ENCODE results near the gene GBP4.

DNA sequence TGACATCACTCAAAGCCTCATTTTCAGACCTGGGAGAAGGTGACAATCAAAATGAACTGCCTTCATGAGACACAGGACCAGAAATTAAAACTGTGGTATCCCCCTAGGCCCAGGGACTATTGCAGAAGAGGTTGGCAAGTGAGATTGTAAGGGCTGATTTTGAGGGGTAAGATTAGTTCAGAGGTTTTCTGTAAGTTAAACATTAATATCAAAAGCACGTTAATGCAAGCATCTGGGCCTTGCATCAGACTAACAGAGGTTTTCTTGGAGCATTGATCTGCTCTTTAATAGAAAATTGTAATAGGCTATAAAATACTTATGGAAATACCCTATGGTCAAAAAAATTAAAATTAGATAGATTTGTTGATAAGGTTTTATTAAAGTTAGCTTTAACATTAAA, 14.6 kb upstream of the GBP4 start:
- TF ChIP-seq, protein P1, sequence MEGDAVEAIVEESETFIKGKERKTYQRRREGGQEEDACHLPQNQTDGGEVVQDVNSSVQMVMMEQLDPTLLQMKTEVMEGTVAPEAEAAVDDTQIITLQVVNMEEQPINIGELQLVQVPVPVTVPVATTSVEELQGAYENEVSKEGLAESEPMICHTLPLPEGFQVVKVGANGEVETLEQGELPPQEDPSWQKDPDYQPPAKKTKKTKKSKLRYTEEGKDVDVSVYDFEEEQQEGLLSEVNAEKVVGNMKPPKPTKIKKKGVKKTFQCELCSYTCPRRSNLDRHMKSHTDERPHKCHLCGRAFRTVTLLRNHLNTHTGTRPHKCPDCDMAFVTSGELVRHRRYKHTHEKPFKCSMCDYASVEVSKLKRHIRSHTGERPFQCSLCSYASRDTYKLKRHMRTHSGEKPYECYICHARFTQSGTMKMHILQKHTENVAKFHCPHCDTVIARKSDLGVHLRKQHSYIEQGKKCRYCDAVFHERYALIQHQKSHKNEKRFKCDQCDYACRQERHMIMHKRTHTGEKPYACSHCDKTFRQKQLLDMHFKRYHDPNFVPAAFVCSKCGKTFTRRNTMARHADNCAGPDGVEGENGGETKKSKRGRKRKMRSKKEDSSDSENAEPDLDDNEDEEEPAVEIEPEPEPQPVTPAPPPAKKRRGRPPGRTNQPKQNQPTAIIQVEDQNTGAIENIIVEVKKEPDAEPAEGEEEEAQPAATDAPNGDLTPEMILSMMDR (conservative IDR thresholded peaks at IDR 0.05; ENCODE audit: low read depth, low read length): no peak
- no peak for TF ChIP-seq EZH2 (IDR thresholded peaks at IDR 0.05; ENCODE audit: borderline replicate concordance, low read depth, low read length, poor library complexity, severe bottlenecking)

All from A673 (cell line).